ACHN (cell line): ENCODE data around the gene TPGS2.
"Not testable (repeated sequence)": the region's sequence is repeated elsewhere in the genome, so short reads cannot be mapped to it uniquely, and the experiment has no call there.

Source experiments
- DNase-seq: peaks from one replicate; pipeline ENCODE4 v3.0.0-alpha.2; 2015
- in situ Hi-C: cut with HindIII; loops from 2 replicates; pipeline ENCODE4 v1.10.0; 2017; ENCODE audit warnings: low sequenced_read_pairs, low pct_ligation_motif_present, low pct_unique_long_range_greater_than_20kb

TPGS2 gene, protein sequence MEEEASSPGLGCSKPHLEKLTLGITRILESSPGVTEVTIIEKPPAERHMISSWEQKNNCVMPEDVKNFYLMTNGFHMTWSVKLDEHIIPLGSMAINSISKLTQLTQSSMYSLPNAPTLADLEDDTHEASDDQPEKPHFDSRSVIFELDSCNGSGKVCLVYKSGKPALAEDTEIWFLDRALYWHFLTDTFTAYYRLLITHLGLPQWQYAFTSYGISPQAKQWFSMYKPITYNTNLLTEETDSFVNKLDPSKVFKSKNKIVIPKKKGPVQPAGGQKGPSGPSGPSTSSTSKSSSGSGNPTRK

DNA sequence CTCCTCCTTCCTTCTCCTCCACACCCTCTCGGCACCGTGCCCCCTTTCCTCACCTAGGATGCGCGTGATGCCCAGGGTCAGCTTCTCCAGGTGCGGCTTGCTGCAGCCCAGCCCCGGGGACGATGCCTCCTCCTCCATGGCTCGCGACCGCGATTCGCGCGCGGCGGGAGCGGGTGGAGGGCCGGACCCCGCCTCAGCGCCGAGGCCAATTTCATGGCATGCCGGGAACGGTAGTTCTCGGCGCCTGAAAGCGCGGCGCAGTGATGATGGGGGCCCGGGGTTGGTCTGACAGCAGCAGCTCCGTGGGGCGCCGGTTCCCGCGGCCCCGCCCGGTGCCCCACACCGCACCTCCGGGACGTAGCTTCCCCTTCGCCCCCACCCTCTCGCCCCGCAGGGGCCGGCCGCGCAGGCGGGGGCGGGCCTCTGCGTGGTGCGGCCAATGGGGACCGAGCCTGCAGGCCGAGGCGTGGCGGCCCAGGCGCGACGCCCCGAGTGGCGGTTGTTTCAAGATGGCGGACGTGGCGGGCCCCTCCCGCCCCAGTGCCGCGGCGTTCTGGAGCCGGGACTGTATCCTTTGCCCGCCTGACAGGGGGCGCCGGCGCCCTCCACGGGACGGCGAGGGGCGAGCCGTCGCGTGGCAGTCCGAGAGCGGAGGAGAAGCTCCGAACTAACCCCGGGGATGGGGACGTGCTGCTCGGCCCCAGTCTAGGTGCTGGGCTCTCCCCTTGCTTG lies at the start of gene TPGS2, which contains the start of gene KIAA1328:
Gene TPGS2, minus strand, starts transcription at position 373 of the 732 bp plus-strand sequence. Its CDS starts 235 bp downstream, at position 138.
Gene KIAA1328, plus strand, starts transcription at position 498 of the 732 bp plus-strand sequence. Its CDS starts 12 bp downstream, at position 510.
- peak; percentile 87 for DNase-seq
- in situ Hi-C loops = no loop called here

DNA sequence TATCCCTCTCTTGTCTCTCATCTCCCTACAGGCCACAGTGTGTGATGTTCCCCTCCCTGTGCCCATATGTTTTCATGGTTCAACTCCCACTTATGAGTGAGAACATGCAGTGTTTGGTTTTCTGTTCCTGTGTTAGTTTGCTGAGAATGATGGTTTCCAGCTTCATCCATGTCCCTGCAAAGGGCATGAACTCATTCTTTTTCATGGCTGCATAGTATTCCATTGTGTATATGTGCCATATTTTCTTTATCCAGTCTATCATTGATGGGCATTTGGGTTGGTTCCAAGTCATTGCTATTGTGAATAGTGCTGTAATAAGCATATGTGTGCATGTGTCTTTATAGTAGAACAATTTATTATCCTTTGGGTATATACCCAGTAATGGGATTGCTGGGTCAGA lies 45.0 kb upstream of the TPGS2 start:
- in situ Hi-C loops, DNase-seq: not testable (repeated sequence)

DNA sequence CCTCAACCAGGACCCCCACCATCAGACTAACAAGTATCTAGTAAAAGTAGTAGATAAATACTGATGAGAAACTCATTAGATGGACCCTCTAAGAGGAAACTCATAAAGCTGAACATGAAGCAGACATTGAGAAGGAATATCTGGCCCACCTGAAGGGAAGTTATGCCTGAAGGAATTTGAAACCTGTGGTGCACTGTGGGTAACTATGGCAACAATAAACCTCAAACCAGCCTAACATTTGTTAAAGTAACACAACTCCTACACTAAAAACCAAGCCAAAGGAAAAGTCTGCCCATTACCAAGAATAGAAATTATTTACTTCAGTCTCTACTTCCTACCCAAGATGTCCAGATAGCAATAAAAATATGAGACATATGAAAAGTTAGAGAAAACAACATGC lies 43.5 kb upstream of the TPGS2 start:
- in situ Hi-C loops = no loop called here
- no peak for DNase-seq

DNA sequence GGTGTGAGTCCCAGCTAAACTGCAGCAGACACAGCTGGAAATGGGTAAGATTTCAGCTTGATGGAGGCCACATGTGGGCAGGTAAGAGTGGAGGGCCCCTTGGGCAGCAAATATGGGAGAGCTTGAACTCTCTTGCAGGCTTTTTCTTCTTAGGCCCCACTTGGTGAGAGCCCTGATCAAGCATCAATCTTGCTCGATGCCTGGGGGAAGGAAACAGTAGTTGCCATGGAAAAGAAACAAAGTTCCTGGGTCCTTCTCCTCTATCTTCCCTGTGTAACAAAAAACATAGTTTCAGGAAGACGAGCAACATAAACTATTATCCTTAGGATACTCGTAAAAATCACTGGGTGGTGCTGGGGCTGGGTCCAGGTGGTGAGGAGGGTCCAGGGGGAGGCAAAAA lies 43.0 kb upstream of the TPGS2 start:
- in situ Hi-C loops = no loop called here
- no peak for DNase-seq

DNA sequence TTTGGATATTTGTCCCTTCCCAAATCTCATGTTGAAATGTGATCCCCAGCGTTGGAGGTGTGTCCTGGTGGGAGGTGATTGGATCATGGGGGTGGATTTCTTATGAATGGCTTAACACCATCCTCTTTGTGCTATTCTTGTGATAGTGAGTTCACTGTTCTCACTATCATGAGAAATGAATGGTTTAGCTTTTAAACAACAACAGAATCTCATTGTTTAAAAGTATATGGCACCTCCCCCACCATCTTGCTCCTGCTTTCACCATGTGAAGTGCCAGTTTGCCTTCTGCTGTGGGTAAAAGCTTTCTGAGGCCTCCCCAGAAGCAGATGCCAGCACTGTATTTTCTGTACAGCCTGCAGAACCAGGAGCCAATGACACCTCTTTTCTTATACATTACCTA lies 38.3 kb upstream of the TPGS2 start:
- in situ Hi-C loops = no loop called here
- no peak for DNase-seq

DNA sequence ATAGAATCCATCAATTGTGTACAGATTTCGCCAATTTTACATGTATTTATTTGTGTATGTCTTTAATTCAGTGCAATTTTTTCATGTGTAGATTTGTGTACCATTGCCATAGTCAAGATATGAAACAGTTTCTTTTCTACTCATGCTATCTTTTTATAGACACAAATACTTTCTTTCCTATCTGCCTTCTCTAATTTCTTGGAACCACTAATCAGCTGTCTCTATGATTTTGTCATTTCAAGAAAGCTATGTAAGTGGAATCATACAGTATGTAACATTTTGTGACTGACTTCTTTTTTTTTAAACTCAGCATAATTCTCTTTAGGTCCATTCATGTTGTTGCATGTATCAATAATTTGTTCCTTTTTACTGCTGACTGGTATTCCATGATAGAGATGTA lies 33.4 kb upstream of the TPGS2 start:
- in situ Hi-C loops = no loop called here
- no peak for DNase-seq

DNA sequence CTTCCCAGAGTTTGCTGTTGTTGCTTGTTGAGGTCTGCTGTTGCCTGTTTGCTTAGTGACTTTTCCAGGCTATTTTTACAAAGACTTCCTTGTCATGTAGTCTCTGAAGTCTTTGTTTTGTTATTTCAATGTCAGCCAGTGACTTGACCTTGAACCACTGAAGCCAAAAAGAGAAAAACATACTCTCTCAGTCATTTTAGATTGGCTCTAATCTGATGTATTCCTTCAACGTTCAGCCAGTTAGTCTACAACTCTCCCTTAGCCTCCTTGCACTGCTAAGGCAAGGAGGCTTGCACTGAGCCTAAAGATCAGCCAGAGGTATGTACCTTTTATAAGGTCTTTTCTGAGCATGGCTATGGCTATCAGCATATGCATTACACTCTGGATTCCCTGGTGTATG lies 28.0 kb upstream of the TPGS2 start:
- in situ Hi-C loops = no loop called here
- no peak for DNase-seq

DNA sequence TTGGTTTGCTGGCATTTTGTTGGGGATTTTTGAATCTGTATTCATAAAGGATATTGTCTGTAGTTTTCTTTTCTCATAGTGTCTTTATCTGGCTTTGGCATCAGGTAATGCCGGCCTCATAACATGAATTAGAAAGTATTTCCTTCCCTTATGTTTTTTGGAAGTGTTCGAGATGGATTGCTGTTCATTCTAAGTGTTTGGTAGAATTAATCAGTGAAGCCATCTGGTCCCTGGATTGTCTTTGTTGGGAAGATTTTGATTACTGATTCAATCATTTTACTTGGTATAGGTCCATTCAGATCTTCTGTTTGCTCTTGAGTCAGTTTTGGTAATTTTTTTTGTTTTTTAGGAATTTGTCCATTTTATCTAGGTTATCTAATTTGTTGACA lies 22.4 kb upstream of the TPGS2 start:
- no peak for DNase-seq
- in situ Hi-C loops = no loop called here

DNA sequence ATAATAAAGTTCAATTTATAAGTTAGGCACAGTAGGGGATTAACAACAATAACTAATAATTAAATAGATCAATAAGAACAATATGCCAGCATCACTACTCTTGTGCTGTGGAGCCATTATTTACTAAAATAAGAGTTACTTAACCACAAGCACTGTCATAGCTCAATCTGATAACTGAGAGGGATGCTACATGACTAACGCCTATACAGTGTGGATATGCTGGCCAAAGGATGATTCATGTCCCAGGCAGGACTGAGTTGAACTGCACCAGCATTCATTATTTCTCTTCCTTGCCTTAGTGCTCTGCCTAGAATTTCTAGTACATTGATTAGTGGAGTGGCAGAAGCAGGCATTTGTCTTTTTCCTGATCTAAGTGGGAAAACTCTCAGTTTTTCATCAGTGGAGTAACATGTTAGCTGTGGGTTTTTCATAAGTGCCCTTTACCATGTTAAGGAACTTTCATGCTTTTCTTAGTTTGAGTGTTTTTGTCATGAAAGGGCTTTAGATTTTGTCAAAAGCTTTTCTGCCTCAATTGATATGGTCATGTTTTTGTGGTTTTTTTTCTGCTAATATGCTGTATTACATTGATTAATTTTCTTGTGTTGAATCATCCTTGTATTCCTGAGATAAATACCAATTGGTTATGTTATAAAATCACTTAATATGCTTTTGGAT lies 21.9 kb upstream of the TPGS2 start:
- peak; percentile 75 for DNase-seq
- in situ Hi-C loops = no loop called here

DNA sequence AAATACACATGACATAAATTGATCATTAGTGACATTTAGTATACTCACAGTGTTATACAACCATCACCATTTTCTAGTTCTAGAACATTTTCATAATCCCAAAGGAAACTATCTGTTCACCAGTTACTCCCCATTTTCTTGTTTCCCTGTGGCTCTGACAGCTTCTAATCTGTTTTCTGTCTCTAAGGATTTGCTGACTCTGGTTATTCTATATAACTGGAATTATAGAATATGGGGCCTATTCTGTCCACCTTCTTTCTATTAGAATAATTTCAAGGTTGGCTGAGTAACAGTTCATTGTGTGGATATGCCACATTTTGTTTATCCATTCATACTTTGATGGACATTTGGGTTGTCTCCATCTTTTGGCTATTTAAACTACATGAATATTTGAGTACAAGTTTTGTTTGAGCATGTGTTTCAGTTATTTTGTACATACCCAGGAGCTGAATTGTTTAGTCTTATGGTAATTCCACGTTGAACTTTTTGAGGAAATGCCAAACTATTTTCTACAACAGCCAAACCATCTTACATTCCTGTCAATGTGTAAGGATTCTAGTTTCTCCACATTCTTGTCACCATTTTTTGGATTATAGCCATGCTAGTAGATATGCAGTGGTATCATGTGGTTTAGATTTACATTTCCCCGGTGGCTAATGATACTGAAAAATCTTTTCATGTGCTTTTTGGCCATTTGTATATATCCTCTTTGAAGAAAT lies 20.6 kb upstream of the TPGS2 start:
- in situ Hi-C loops = no loop called here
- DNase-seq = no peak

DNA sequence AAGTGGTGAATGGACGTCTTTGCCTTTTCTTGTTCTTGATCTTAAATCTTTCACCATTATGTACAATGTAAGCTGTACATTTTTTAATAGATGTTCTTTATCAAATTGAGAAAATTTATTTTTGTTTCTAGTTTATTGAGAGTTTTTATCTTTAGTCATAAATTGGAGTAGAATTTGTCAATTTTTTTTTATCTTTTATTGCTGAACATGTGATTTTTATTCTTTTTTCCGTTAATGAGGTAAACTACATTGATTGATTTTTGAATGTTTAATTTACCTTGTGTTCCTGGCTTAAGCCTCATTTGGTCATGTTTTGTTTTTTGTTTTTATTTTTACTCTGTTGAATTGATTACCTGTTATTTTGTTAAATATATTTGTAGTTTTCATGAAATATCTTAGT lies 19.8 kb upstream of the TPGS2 start:
- in situ Hi-C loops = no loop called here

DNA sequence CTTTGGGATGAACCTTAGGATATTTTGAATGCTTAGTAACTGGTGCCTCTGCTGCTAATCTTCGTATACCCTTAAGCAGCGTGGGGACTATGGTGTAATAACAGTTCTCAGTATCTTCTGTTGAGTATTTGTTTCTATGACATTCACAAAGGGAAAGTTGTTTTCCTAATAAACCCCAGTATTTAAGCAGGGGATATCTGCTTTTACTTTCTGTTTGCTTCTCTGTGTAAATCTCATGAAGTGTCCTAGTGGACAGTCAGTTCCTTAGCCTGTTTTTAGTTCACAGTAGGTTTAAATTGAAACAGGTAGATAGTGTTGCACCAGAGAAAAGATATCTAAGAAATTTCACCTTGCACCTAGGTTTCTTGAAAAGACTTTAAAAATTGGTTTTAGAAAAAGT lies 15.0 kb upstream of the TPGS2 start:
- DNase-seq = peak; percentile 41
- in situ Hi-C loops = no loop called here

More for the DNA sequence above, 19.8 kb upstream of the TPGS2 start:
- no peak for DNase-seq

DNA sequence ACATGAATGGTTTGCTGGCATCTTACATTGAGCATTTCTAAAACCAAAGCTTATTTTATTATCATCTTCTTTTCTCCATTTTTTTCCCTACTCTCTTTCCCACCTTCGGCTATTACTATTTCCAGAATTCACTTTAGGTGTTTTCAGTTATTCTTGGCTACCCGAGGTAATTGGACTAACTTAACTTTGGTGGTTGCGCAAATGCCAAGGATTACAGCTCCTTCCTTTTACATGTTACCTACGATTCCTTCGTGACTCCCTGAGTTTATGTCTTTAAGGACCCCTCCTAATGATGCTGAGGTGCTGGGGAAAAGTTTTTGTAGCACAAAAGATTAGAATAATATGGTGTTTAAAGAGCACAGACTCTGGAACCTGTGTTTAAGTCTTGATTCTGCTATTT lies 14.4 kb upstream of the TPGS2 start:
- DNase-seq = peak; percentile 22
- in situ Hi-C loops = no loop called here

DNA sequence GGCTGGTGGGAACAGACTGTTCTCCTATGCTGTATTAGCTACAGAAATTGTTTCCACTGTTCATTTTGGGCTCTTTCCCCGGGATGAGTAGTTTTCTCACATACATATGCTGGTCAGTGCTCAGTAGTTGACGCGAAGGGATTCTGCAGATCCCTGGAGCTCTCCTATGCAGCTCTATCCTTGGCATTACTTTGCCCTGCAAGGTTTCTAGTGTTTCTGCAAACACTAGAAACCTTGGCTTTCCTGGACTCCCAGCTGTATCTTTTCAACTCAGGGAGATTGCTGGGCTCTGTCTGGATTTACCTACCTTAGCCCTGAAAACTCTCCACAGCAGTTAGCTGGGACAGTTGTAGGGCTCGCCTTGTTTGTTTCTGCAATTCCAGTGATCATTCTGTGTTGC lies 11.0 kb upstream of the TPGS2 start:
- DNase-seq = no peak

DNA sequence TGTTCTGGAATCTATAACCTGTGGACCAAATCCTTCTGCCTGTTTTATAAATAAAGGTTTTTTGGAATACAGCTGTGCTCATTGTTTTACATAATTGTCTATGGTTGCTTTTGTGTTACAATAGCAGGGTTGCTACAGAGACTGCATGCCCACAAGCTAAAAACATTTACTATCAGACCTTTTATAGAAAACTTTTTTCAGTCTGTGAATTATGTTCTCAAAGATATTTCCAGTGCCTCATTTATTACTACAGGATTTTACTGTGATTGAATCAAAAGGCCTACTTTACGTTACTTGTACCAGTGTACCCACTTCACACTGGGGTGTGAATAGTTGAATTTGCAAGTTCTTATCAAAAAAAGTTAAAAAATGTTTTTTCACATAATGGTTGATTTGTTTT lies 7.1 kb upstream of the TPGS2 start:
- in situ Hi-C loops = no loop called here
- no peak for DNase-seq

More for the DNA sequence above, 11.0 kb upstream of the TPGS2 start:
- in situ Hi-C loops = no loop called here

DNA sequence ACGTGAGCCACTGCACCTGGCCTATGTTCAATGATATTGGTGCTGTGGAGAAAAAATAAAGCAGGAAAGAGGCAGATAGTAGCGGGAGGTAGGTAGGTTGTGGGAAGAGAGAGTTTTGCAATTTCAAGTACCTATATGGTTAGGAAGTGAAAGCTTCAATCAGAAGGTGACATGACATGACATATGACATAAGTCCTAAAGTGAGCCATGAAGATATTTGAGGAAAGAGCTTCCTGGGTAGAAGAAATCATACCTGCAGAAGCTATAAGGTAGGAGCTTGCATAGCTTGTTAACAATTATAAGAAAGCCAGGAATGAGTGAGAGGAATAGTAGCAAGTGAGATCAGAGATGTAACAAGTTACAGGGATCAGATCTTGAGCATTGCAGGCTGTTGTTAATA lies 4.3 kb upstream of the TPGS2 start:
- in situ Hi-C loops = no loop called here
- no peak for DNase-seq

DNA sequence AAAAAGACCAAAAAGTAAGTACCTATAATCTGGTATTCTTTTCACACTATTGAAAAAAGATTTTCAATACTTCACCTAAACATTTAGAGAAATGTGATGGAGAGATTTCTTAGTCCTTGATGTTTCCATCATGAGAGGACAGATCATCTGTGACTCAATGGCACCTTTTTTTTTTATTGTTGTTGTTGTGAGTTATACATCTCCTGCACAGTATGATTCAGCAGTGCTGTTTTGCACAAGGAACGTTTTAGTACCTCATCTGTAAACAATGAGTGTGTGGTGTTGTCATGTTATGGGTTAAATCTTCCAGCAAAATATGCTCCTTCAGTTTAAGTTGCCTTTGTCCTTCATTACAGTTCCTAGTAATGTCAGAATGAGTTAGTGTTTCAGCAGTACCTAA lies 2.3 kb upstream of the TPGS2 start:
- no peak for DNase-seq
- in situ Hi-C loops = no loop called here

DNA sequence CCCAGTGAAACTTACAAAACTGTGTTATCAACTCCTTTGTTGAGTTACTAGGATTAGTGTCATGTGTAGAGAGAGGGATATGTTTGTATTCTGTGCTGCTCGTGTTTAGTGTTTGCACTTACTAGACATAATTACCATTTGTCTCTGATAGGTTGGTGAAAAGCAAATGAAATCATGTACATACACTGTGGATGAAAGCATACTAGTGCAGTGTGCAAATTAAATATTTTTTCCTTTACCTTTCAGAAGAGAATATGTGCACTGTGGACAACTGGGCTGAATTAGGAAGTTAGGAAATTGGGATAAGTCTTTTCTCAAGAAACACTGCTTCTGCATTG lies 1.3 kb upstream of the TPGS2 start:
- no peak for DNase-seq
- in situ Hi-C loops = no loop called here
